Right lobe of liver (tissue), 6 donors: ENCODE measurements around the gene OR4E2. TPM values are rescaled to one million over a fixed set of nuclear protein-coding genes. Genes with fewer than 3 reads are reported as not detected.

Experiments
- ATAC-seq, 4 donors: fragments of 200-7000 bp; cut with Tn5 transposase; one replicate each; pipeline ENCODE4 v1.9.1; 2020; ENCODE audit warnings: mild to moderate bottlenecking in 4 of 4, moderate library complexity in 4 of 4
- DNase-seq, 3 donors: peaks; one replicate each; pipeline ENCODE4 v3.0.0-alpha.2; 2020
- H3K27ac ChIP-seq, 3 donors: fragments of 200-600 bp; one replicate each; pipeline ENCODE4 v1.8.0; 2022
- H3K27me3 ChIP-seq, 2 donors: fragments of 200-600 bp; one replicate each; pipeline ENCODE4 v1.8.0; 2022
- H3K36me3 ChIP-seq, 4 donors: fragments of 200-600 bp; sonication (generic) in 1 of 4; one replicate each; pipeline versions ENCODE4 v1.5.1 to v1.8.0; 2017 to 2022; ENCODE audit warnings: control low read depth in 1 of 4
- H3K4me1 ChIP-seq, 4 donors: fragments of 200-600 bp; sonication (generic) in 1 of 4; one replicate each; pipeline versions ENCODE4 v1.5.1 to v1.8.0; 2017 to 2022; ENCODE audit warnings: control low read depth in 1 of 4
- H3K4me3 ChIP-seq, 3 donors: fragments of 200-600 bp; one replicate each; pipeline ENCODE4 v1.8.0; 2022
- H3K9me3 ChIP-seq, 4 donors: fragments of 200-600 bp; sonication (generic) in 1 of 4; one replicate each; pipeline versions ENCODE4 v1.5.1 to v1.8.0; 2017 to 2022; ENCODE audit warnings: control low read depth in 1 of 4
- CTCF ChIP-seq, 4 donors: fragments of 200-600 bp in 3 of 4; fragments of 450-650 bp in 1 of 4; IDR thresholded peaks; one replicate each; pipeline versions ENCODE4 v1.5.1 to v1.8.0; 2016 to 2022; ENCODE audit warnings: antibody characterized with exemption in 4 of 4, mild to moderate bottlenecking in 2 of 4
- POLR2A ChIP-seq: fragments of 450-650 bp; IDR thresholded peaks from one replicate; pipeline ENCODE4 v1.6.1; 2017; ENCODE audit warnings: antibody characterized with exemption, mild to moderate bottlenecking
- WGBS: methylation state at CpG from one replicate; pipeline ENCODE4 v1.1.6; 2018; ENCODE audit warnings: low coverage, low lambda C conversion rate; ENCODE audit not compliant: insufficient coverage; ENCODE audit errors: missing lambda C conversion rate; 5-methylcytosine and 5-hydroxymethylcytosine counted together
- intact Hi-C, 2 donors: fragments of 100-400 bp; cut with DNase I; formaldehyde crosslinking; loops; one replicate each; pipeline versions ENCODE4 v1.11.2 to v1.14.1; 2022
- total RNA-seq, 6 experiments: library from RNA; depleted of rRNA in 2 of 6; stranded (reverse); fragments of >200 nt in 2 of 6; fragmentation: NEBNext Ultra II Directional in 3 of 6; extraction: Animal tissue kit (Norgen Biotek cat#: 25700) in 3 of 6; gene quantifications; one replicate each; pipeline versions ENCODE4 v1.1.0 to v1.2.4, GENCODE V29; 2016 to 2023
- donor health status: DM: no; HTN: yes; CAD: no.
- donor health status: DM: no; HTN: no; CAD: no.
- donor health status: DM: no; HTN: no; CAD: no.
- donor health status: DM: no; HTN: yes; CAD: no.
- donor health status: DM: no; HTN: yes; CAD: no.

OR4E2 gene
- total RNA-seq, 6 experiments from 2014 or later = not detected

- TF ChIP-seq POLR2A = no peak
- no peak for TF ChIP-seq CTCF (IDR thresholded peaks at IDR 0.05)
- H3K27ac ChIP-seq = no peak overlapping the region
- H3K36me3 ChIP-seq = no peaks in the 10 kb centered on the region
- no peaks in the 10 kb centered on the region for H3K9me3 ChIP-seq
- H3K4me3 ChIP-seq = no peak overlapping the region
- no peaks in the 10 kb centered on the region for H3K4me1 ChIP-seq
- intact Hi-C loops = no loop called here
- no peak for DNase-seq
- H3K27me3 ChIP-seq = no peaks in the 10 kb centered on the region
- no peak for ATAC-seq
- WGBS = 36% methylated on average over 4 of the region's 5 CpGs
These were observed 10.2 kb upstream of the OR4E2 start for GRCh38 chr14:21643407-21643806.

GRCh38 chr14:21647380-21647779, 6.3 kb upstream of the OR4E2 start:
- Histone ChIP-seq H3K4me3 (no peak overlapping the region), H3K4me1 (no peaks in the 10 kb centered on the region), H3K27me3 (no peaks in the 10 kb centered on the region), H3K27ac (no peak overlapping the region), H3K36me3 (no peaks in the 10 kb centered on the region), H3K9me3 (no peaks in the 10 kb centered on the region)
- TF ChIP-seq POLR2A (no peak), CTCF (IDR thresholded peaks at IDR 0.05) (no peak)
- intact Hi-C loops = no loop called here
- DNase-seq = no peak
- ATAC-seq = no peak

- 31% methylated on average over 1 of the region's 1 CpG for WGBS
- H3K27ac ChIP-seq = no peak overlapping the region
- TF ChIP-seq POLR2A = no peak
- no peak for TF ChIP-seq CTCF (IDR thresholded peaks at IDR 0.05)
- H3K36me3 ChIP-seq = no peaks in the 10 kb centered on the region
- DNase-seq (no peak), ATAC-seq (no peak)
- H3K27me3 ChIP-seq = no peaks in the 10 kb centered on the region
- H3K4me3 ChIP-seq = no peak overlapping the region
- H3K9me3 ChIP-seq = no peaks in the 10 kb centered on the region
- intact Hi-C loops = no loop called here
- no peaks in the 10 kb centered on the region for H3K4me1 ChIP-seq
These were observed 1.3 kb upstream of the OR4E2 start for GRCh38 chr14:21652209-21652808.

GRCh38 chr14:21654215-21654614, 580 bp downstream of the OR4E2 start:
- Histone ChIP-seq H3K36me3 (no peaks in the 10 kb centered on the region), H3K4me3 (no peak overlapping the region), H3K27me3 (no peaks in the 10 kb centered on the region), H3K27ac (no peak overlapping the region), H3K4me1 (no peaks in the 10 kb centered on the region), H3K9me3 (no peaks in the 10 kb centered on the region)
- ATAC-seq (no peak), DNase-seq (no peak)
- TF ChIP-seq CTCF (IDR thresholded peaks at IDR 0.05) (no peak), POLR2A (no peak)
- intact Hi-C loops = no loop called here
- 79% methylated on average over 5 of the region's 5 CpGs for WGBS

GRCh38 chr14:21656980-21657379, 3.3 kb downstream of the OR4E2 start:
- TF ChIP-seq CTCF (IDR thresholded peaks at IDR 0.05) = no peak
- TF ChIP-seq POLR2A = no peak
- Histone ChIP-seq H3K9me3 (no peaks in the 10 kb centered on the region), H3K27ac (no peak overlapping the region), H3K4me3 (no peak overlapping the region), H3K4me1 (no peaks in the 10 kb centered on the region), H3K36me3 (no peaks in the 10 kb centered on the region), H3K27me3 (no peaks in the 10 kb centered on the region)
- 57% methylated on average over 1 of the region's 1 CpG for WGBS
- ATAC-seq (no peak), DNase-seq (no peak)
- intact Hi-C loops = no loop called here
